C4-2B (cell line): ENCODE results near the gene AQP7.

Experiments
- CTCF ChIP-seq: fragments of 450-650 bp; conservative IDR thresholded peaks from 2 replicates; pipeline ENCODE4 v1.5.1; 2017; ENCODE audit warnings: mild to moderate bottlenecking
- ZFX ChIP-seq: fragments of 450-650 bp; IDR thresholded peaks from 2 replicates; pipeline ENCODE4 v1.6.1; 2017

DNA sequence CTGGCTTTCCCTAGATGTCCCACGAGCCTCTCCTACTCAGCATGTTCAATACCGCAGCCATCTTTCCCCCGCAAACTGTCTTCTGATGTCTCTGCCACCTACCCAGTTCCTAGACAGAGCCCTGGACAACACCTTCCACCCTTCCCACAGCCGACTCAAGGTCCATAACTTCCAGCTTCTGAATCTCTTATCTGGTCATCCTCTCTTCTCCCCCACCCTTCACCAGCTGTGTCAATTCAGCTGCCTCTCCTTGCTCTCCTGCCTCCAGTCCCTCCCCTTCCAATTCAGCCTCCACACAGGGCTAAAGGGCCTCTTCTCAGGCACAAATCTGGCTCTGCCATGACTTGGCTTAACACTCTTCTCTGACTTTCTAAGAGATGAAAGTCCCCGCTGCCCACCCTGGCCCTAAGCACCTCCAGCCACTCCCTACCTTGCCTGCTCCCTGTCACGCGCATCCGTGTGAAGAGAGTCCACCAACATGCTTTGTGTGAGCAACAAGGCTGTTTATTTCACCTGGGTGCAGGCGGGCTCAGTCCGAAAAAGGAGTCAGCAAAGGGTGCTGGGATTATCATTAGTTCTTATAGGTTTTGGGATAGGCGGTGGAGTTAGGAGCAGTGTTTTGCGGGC, 25.2 kb downstream of the AQP7 start:
- TF ChIP-seq CTCF (no peak), ZFX (no peak)
